Sigmoid colon (tissue), 4 donors: ENCODE measurements around the gene EEFSEC.

Experiments used
- CTCF ChIP-seq, 4 experiments: fragments of 450-650 bp in 3 of 4; fragments of 200-600 bp in 1 of 4; IDR thresholded peaks; one replicate each; pipeline ENCODE4 v1.5.1; 2016 to 2019; ENCODE audit warnings: antibody characterized with exemption in 4 of 4, mild to moderate bottlenecking in 3 of 4, moderate library complexity in 2 of 4
- EP300 ChIP-seq, 4 donors: sonication (generic); formaldehyde crosslinking; IDR thresholded peaks; one replicate each; pipeline ENCODE4 v1.6.1; 2017; ENCODE audit warnings: antibody characterized with exemption in 4 of 4
- POLR2A ChIP-seq, 2 donors: fragments of 450-650 bp; IDR thresholded peaks; one replicate each; pipeline ENCODE4 v1.6.1; 2016; ENCODE audit warnings: antibody characterized with exemption in 2 of 2, mild to moderate bottlenecking in 2 of 2, moderate library complexity in 2 of 2
- POLR2AphosphoS5 ChIP-seq, 4 donors: sonication (generic); formaldehyde crosslinking; IDR thresholded peaks; one replicate each; pipeline ENCODE4 v1.6.1; 2017; ENCODE audit warnings: antibody characterized with exemption in 4 of 4

- no peak for TF ChIP-seq CTCF (IDR thresholded peaks at IDR 0.05)
- no peak for TF ChIP-seq POLR2AphosphoS5 (IDR thresholded peaks at IDR 0.05)
- TF ChIP-seq EP300 (IDR thresholded peaks at IDR 0.05), result no peak
- TF ChIP-seq POLR2A (IDR thresholded peaks at IDR 0.05), result no peak
Measured at GRCh38 chr3:128335621-128336296, 182.5 kb downstream of the EEFSEC start.
